HG02763 (cell line): ENCODE measurements around the gene TK2.
"Not testable (repeated sequence)": the region's sequence is repeated elsewhere in the genome, so short reads cannot be mapped to it uniquely, and the experiment has no call there.

Experiments used
- ATAC-seq: cut with Tn5 transposase; IDR thresholded peaks from one replicate; pipeline ENCODE4 v1.9.1; 2021; ENCODE audit warnings: mild to moderate bottlenecking, moderate library complexity; ENCODE audit not compliant: unreplicated experiment

The TK2 gene

GRCh38 chr16:66549284-66550131 is at the start of gene TK2:
Gene TK2, minus strand, starts transcription at chr16:66550122. Its CDS starts 61 bp downstream, at chr16:66550061.
- peak; percentile 27 for ATAC-seq

DNA sequence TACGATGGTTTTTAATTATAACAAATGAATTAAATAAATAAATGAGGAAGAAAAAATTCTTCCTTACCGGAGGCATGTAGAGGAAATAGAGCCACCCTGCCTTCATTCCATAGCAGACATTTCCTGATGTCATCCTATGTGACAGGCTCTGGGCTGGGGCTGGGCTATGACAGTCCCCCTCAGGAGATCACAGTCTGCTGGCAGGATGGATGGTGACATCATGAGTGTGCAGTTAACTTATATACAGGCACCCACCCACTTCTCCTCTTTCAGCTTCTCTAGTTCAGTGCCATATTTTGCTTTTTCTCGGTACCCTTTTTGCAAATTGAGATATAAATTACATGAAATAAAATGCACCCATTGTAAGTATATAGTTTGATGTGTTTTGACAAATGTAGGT is 48.2 kb upstream of the TK2 start:
- no peak for ATAC-seq

DNA sequence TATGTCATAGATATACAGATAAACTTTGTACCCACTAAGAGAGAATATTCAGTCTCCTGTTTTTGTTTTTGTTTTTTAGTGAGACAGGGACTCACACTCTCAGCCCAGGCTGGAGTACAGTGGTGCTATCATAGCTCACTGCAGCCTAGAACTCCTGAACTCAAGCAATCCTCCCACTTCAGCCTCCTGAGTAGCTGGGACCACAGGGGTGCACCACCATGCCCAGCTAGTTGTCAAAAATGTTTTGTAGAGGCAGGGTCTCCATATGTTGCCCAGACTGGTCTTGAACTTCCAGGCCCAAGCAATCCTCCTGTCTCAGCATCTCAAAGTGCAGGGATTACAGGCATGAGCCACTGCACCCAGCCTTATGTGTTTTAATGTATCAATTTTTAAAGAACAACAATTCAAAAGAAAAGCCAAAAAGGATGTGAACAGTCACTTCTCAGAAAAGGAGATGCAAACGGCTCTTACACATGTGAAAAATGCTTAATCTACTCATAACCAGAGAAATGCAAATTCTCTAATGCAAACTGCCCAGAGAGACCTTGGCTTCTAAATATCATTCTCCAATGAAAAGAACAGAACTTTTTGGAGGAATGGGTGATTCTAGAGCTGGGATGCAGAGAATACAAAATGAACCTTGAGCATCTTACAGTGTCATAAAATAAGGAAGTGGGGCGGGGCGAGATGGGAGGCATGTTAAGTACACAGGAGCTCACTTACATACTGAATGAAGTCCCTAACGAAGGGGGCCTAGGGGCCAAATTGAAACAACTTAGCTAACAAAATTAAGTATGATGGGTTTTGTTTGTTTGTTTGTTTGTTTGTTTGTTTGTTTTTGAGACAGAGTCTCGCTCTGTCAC is 47.3 kb upstream of the TK2 start:
- ATAC-seq: no peak

DNA sequence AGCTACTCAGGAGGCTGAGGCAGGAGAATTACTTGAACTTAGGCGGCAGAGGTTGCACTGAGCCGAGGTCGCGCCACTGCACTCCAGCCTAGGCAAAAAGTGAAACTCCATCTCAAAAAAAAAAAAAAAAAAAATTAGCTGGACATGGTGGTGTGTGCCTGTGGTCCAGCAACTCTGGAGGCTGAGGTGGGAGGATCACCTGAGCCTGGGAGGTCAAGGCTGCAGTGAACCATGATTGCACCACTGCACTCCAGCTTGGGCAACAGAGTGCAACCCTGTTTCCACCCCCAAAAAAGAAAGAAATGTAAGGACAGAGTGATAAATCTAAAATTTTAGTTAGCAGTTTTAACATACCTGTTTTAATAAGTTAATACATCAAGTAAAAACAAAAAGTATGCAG is 46.6 kb upstream of the TK2 start:
- ATAC-seq: not testable (repeated sequence)

GRCh38 chr16:66594739-66595138 is 44.8 kb upstream of the TK2 start:
- ATAC-seq: no peak

DNA sequence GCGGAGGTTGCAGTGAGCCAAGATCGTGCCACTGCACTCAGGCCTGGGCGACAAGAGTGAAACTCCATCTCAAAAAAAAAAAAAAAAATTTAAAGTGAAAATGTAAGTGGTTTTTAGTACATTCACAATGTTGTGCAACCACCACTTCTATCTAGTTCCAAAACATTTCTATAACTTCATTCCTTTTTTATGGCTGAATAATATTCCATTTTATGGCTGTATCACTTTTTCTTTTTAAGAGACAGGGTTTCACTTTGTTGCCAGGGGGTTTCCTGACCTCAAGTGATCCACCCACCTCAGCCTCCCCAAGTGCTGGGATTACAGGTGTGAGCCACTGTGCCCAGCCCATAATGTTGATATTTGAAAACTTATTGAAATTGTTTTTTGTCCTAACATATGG is 42.9 kb upstream of the TK2 start:
- no peak for ATAC-seq

DNA sequence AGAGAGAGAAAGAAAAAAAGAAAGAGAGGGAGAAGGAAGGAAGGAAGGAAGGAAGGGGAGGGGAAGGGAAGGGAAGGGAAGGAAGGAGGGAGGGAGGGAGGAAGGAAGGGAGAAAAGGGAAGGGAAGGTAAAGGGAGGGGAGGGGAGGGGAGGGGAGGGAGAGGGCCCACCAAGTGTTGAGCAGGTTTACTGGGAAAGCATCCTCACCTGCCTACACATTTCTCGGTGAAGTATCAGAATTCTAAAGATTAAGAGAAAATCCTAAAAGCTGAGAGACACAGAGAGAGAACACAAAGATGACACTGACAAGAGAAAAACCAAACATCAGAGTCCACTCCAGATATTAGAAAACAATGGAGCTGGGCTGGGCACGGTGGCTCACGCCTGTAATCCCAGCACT is 42.3 kb upstream of the TK2 start:
- ATAC-seq: no peak

- no peak for ATAC-seq
These were observed 41.1 kb upstream of the TK2 start for GRCh38 chr16:66591018-66591417.

DNA sequence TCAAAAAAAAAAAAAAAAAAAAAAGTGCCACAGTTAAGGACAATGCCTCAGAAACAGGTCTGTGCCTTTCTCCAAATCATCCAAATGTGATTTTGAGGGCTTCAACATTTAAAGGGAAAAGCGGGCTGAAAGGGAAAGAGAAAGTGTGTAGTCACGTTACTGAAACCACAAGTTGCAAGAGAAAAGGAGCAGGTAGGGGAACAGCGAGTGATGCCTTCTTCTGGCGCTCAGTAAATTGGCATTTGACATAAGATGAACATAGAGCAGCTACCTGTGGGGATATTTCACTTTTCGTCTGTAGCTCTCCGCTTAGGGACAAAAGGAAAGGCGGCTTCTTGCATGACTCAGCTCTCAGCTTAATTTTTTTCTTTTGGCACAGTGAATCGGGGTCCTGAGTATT is 40.4 kb upstream of the TK2 start:
- ATAC-seq: no peak

DNA sequence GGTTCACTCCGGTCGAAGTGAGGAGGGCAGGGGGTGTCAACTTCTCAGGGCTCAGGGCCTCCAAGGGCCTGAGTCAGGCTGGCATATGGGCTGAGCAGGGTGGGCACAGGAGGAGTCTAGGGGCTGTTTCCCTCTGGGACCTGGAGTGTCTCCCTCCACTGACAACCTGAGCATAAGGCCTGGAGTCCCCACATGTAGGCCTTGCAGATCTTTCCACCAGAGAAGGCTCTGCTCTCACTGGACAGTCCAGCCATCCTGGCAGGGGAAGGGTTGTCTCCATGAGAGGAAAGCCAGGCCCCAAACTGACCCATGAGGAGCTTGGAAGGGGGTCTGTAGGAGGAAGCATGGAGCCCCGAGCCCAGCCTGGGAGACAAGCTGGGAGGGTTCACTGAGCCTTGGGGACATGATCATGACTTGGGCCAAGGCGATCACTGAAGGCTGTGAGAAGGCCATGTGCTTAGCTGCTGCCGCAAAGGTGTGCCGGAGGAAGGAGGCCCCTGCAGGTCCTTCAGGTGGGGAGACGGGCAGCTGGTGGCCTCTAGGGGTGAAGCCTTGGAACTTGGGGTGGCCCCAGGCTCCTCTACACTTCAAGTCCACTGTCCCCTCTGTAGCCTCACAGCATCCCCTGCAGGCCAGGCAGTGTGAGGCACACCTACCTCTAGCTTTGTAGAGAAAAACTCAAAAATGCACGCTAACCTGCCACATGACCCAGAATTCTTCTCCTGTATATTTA is 39.2 kb upstream of the TK2 start:
- peak; percentile 61 for ATAC-seq

GRCh38 chr16:66587881-66588600 is 38.1 kb upstream of the TK2 start:
- ATAC-seq: no peak

DNA sequence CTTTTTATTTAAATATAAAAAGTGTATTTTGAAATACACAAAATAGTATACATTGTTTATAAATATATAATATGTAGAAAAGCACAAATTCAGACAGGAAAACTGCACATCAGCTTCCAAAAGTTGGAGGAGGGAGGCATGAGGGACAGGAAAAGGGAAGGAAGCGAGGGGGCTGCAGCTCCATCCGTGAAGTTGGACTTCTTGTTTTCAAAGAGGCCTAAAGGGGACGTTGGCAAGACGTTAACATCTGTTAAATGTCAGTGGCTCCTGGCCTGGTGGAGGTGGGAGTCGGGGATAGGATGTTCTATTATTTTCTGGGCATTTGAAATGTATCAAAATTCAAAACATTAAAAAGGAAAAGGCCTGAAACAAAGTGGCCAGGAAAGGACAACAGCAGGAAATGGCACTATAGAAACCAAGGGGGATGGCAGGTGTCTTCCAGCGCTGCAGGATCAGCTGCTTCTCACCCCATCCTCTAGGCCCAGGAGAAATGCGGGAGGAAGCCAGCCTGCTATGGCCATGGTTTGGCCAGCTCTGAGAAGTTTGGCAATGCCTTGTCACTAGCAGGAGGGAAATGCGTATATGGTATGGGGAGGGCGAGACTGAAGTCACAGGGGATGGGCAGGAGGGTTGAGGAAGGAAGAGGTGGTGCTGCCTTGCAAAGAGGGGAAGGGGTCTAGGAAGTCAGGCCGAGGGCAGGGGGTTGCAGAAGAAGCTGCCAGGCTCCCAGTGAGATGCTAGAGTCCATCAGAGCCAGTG is 35.7 kb upstream of the TK2 start:
- no peak for ATAC-seq

- ATAC-seq: no peak
These were observed 31.5 kb upstream of the TK2 start for GRCh38 chr16:66581246-66581952.

- no peak for ATAC-seq
These were observed 30.8 kb upstream of the TK2 start for GRCh38 chr16:66580605-66581209.

GRCh38 chr16:66578651-66579531 is 29.0 kb upstream of the TK2 start, which contains the start of gene CMTM2:
Gene CMTM2, plus strand, starts transcription at chr16:66579463. Its CDS starts 145 bp downstream, at chr16:66579608.
- no peak for ATAC-seq

GRCh38 chr16:66576296-66576695 is 26.4 kb upstream of the TK2 start:
- no peak for ATAC-seq

DNA sequence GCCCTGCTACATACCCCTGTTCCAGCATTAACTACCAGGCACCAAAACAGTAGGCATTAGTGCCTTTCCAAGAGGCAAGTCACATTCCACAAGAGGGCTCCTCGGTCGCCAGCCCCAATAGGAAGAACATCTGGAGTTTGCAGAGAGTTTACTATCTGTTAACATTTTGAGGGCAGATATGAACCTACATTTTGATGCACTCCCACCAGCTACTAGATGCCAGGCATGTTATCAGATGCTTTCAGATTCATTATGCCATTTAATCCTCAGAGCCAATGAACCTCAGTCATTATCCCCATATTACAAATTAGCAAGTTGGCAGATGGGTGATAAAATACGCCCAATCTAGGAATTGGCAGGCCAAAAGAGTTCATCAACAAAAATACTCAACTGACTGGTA is 25.1 kb upstream of the TK2 start:
- no peak for ATAC-seq

DNA sequence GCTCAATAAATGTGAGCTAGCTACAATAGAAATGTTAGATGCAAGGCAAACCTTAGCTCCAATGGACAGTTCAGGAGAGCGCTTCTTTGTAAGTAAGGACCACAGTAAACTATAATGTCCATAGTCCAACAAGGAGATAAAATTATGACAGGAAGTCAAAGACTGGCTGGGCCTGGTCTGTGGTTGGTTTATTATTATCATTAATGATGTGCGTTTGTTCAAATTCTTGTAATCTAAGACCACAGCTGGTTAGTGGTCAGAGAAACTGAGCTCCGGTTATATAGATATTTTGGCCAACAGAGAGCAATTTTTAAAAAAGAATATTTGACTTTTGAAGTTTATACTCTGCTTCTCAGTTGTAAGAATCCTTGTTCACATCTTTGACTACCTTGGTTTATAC is 24.6 kb upstream of the TK2 start:
- no peak for ATAC-seq
